HCT116 (cell line): ENCODE results near the gene PAK1. TPM values are rescaled to one million over a fixed set of nuclear protein-coding genes. Genes with fewer than 3 reads are reported as not detected.

Source experiments
- ATAC-seq: fragments of 200-7000 bp; cut with Tn5 transposase; 2 replicates; pipeline ENCODE4 v1.9.1; 2020; ENCODE audit warnings: mild to moderate bottlenecking, moderate library complexity
- BruUV-seq: library from RNA; stranded (reverse); fragments of 400-500 nt; replicated peaks from 2 replicates; lab custom pipeline; 2021; lab: Mats Ljungman, UMichigan
- CTCF ChIA-PET: fragments of 300-600 bp; sonication (Branson Sonifier 250); formaldehyde crosslinking; loops from one replicate; lab custom pipeline; 2021; ENCODE audit warnings: antibody characterized with exemption; lab: Charles Lee
- POLR2A ChIA-PET: fragments of 300-600, 350-600 bp; sonication (Branson Sonifier 250); formaldehyde crosslinking; loops from one replicate; lab custom pipeline; 2021; ENCODE audit warnings: antibody characterized with exemption; lab: Charles Lee
- RAD21 ChIA-PET, 2 experiments: fragments of 300-600 bp; sonication (Branson Sonifier 250); formaldehyde crosslinking; loops; one replicate each; lab custom pipeline; 2023; ENCODE audit warnings: low total read pairs in 2 of 2; ENCODE audit not compliant: uncharacterized antibody in 2 of 2, unreplicated experiment in 2 of 2, low non-redundant PET in 1 of 2; lab: Charles Lee
- DNase-seq: peaks from one replicate; pipeline ENCODE4 v3.0.0-alpha.2; 2010; ENCODE audit warnings: low read depth, low spot score
- H2AFZ ChIP-seq: fragments of 200-600 bp; shearing (Covaris generic), sonication (generic); 2 replicates; pipeline ENCODE4 v1.6.1; 2017; ENCODE audit warnings: low read depth, mixed run types, mixed read lengths, antibody characterized with exemption, low read length; ENCODE audit not compliant: poor library complexity, severe bottlenecking
- H3K27ac ChIP-seq: 2 replicates; pipeline ENCODE4 v1.5.1; 2012; ENCODE audit warnings: low read depth, low read length
- H3K27me3 ChIP-seq: fragments of 200-600 bp; sonication (generic); 2 replicates; pipeline ENCODE4 v1.6.1; 2016; ENCODE audit warnings: mixed run types, low read length, mixed read lengths; ENCODE audit not compliant: insufficient read depth
- H3K36me3 ChIP-seq, 2 experiments: fragments of 200-500 bp in 1 of 2; fragments of 200-600 bp in 1 of 2; sonication (Bioruptor generic) in 1 of 2; sonication (generic) in 1 of 2; 2 replicates each; pipeline versions ENCODE4 v1.5.1 to v1.6.1; 2014 to 2016; ENCODE audit warnings: low read length in 2 of 2, inconsistent platforms in 1 of 2, mixed read lengths in 1 of 2, mixed run types in 1 of 2; ENCODE audit not compliant: insufficient read depth in 2 of 2, control insufficient read depth in 1 of 2
- H3K4me1 ChIP-seq, 2 experiments: fragments of 200-600 bp in 1 of 2; sonication (generic) in 1 of 2; 2 replicates each; pipeline versions ENCODE4 v1.5.1 to v1.6.1; 2012 to 2017; ENCODE audit warnings: low read length in 2 of 2, inconsistent platforms in 1 of 2, mild to moderate bottlenecking in 1 of 2, mixed read lengths in 1 of 2, mixed run types in 1 of 2, moderate library complexity in 1 of 2; ENCODE audit not compliant: insufficient read depth in 2 of 2, control insufficient read depth in 1 of 2
- H3K4me2 ChIP-seq: fragments of 200-600 bp; sonication (generic); 2 replicates; pipeline ENCODE4 v1.6.1; 2017; ENCODE audit warnings: mixed run types, low read length, mixed read lengths
- H3K4me3 ChIP-seq, 2 experiments: fragments of 200-600 bp in 1 of 2; sonication (generic) in 1 of 2; replicated peaks in 1 of 2; 2 replicates each; pipeline ENCODE4 v1.5.1; 2011 to 2016; ENCODE audit warnings: low read length in 2 of 2, control low read depth in 1 of 2, low read depth in 1 of 2, mild to moderate bottlenecking in 1 of 2, mixed read lengths in 1 of 2, mixed run types in 1 of 2
- H3K79me2 ChIP-seq: fragments of 200-600 bp; sonication (generic); 2 replicates; pipeline ENCODE4 v1.6.1; 2017; ENCODE audit warnings: mild to moderate bottlenecking, mixed run types, low read length, moderate library complexity, mixed read lengths; ENCODE audit not compliant: insufficient read depth
- H3K9ac ChIP-seq: fragments of 200-600 bp; sonication (generic); 2 replicates; pipeline ENCODE4 v1.6.1; 2016; ENCODE audit warnings: low read length, mixed read lengths
- H3K9me2 ChIP-seq: fragments of 200-600 bp; sonication (generic), shearing (Covaris generic); 2 replicates; pipeline ENCODE4 v1.6.1; 2017; ENCODE audit warnings: mixed run types, mild to moderate bottlenecking, moderate library complexity; ENCODE audit not compliant: insufficient read depth
- H3K9me3 ChIP-seq, 2 experiments: fragments of 200-500 bp in 1 of 2; fragments of 200-600 bp in 1 of 2; sonication (Bioruptor generic) in 1 of 2; sonication (generic) in 1 of 2; 2 replicates each; pipeline ENCODE4 v1.6.1; 2014 to 2017; ENCODE audit warnings: low read length in 2 of 2, mixed read lengths in 2 of 2, inconsistent platforms in 1 of 2, low read depth in 1 of 2, mild to moderate bottlenecking in 1 of 2, mixed run types in 1 of 2, moderate library complexity in 1 of 2; ENCODE audit not compliant: control insufficient read depth in 1 of 2, insufficient read depth in 1 of 2
- H4K20me1 ChIP-seq: fragments of 200-600 bp; sonication (generic), shearing (Covaris generic); 2 replicates; pipeline ENCODE4 v1.6.1; 2017; ENCODE audit warnings: mixed run types, mild to moderate bottlenecking, moderate library complexity; ENCODE audit not compliant: insufficient read depth
- ATF3 ChIP-seq: IDR thresholded peaks from 2 replicates; pipeline ENCODE4 v1.6.1; 2012
- CBX3 ChIP-seq: IDR thresholded peaks from 2 replicates; pipeline ENCODE4 v1.6.1; 2012; ENCODE audit warnings: low read depth
- CTCF ChIP-seq, 3 experiments: fragments of 200-600 bp in 1 of 3; sonication (generic) in 1 of 3; IDR thresholded peaks in 2 of 3; conservative IDR thresholded peaks in 1 of 3; 2 replicates each; pipeline ENCODE4 v1.5.1; 2012 to 2017; ENCODE audit warnings: low read depth in 2 of 3, low read length in 2 of 3, antibody characterized with exemption in 1 of 3, borderline replicate concordance in 1 of 3, control low read depth in 1 of 3, mild to moderate bottlenecking in 1 of 3, mixed read lengths in 1 of 3, mixed run types in 1 of 3, moderate library complexity in 1 of 3; ENCODE audit not compliant: insufficient read depth in 1 of 3
- EGR1 ChIP-seq: IDR thresholded peaks from 2 replicates; pipeline ENCODE4 v1.6.1; 2012; ENCODE audit warnings: low read depth
- ELF1 ChIP-seq: IDR thresholded peaks from 2 replicates; pipeline ENCODE4 v1.6.1; 2012; ENCODE audit warnings: low read depth, borderline replicate concordance
- EZH2 ChIP-seq: fragments of 200-600 bp; sonication (generic); IDR thresholded peaks from 2 replicates; pipeline ENCODE4 v1.6.1; 2017; ENCODE audit warnings: antibody characterized with exemption, mixed run types
- EZH2phosphoT487 ChIP-seq: fragments of 200-600 bp; IDR thresholded peaks from 2 replicates; pipeline ENCODE4 v1.6.1; 2018; ENCODE audit warnings: antibody characterized with exemption, borderline replicate concordance
- FOSL1 ChIP-seq: IDR thresholded peaks from 2 replicates; pipeline ENCODE4 v1.6.1; 2012; ENCODE audit warnings: low read depth
- JUND ChIP-seq: IDR thresholded peaks from 2 replicates; pipeline ENCODE4 v1.6.1; 2012
- MAX ChIP-seq: IDR thresholded peaks from 2 replicates; pipeline ENCODE4 v1.6.1; 2012
- POLR2AphosphoS5 ChIP-seq: IDR thresholded peaks from 2 replicates; pipeline ENCODE4 v1.6.1; 2011; ENCODE audit warnings: mild to moderate bottlenecking, low read depth, low read length, moderate library complexity
- REST ChIP-seq: IDR thresholded peaks from 2 replicates; pipeline ENCODE4 v1.6.1; 2012; ENCODE audit warnings: low read depth
- SIN3A ChIP-seq: IDR thresholded peaks from 2 replicates; pipeline ENCODE4 v1.6.1; 2012; ENCODE audit warnings: low read depth
- SP1 ChIP-seq: IDR thresholded peaks from 2 replicates; pipeline ENCODE4 v1.6.1; 2012; ENCODE audit warnings: low read depth
- SRF ChIP-seq: IDR thresholded peaks from 2 replicates; pipeline ENCODE4 v1.6.1; 2012; ENCODE audit warnings: low read depth
- ZNF274 ChIP-seq: fragments of 200-500 bp; sonication (Bioruptor generic); IDR thresholded peaks from 2 replicates; pipeline ENCODE4 v1.6.1; 2014; ENCODE audit warnings: mild to moderate bottlenecking, low read depth, low read length, inconsistent platforms
- intact Hi-C: fragments of 100-400 bp; cut with micrococcal nuclease; formaldehyde crosslinking; loops from 2 replicates; pipeline ENCODE4 v1.10.0; 2022
- total RNA-seq: library from RNA; stranded (reverse); gene quantifications from one replicate; pipeline ENCODE4 v1.2.1, GENCODE V29; 2021; ENCODE audit not compliant: unreplicated experiment
- TF ChIP-seq, protein P1 (sequence below): IDR thresholded peaks from 2 replicates; pipeline ENCODE4 v1.6.1; 2011; ENCODE audit warnings: mild to moderate bottlenecking, low read length, moderate library complexity; ENCODE audit not compliant: insufficient replicate concordance; ENCODE audit errors: extremely low read depth

PAK1 gene
- total RNA-seq, 1 experiment from 2014 or later: 56.1 TPM

DNA sequence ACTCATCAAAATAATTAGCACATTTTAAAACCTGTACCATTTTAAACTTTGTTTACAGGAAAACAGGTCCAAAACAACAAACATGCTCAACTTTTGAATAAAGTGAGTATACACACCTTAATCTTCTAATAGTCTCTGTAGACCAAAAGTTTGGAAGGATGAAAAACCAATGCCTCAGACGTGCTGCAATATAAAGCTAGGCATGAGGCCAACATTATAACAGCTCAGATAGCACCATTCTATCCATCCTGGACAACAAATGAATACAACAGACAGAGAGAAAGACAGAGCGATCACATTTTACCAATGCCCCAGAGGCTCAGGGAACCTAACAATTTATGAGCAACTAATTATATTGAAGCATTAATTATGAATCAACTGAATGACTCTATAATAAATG, 77.0 kb downstream of the PAK1 start:
- Histone ChIP-seq H2AFZ (no peak overlapping the region), H3K79me2 (peaks cover 50% of the 10 kb centered on the region), H3K36me3 (no peaks in the 10 kb centered on the region), H4K20me1 (no peaks in the 10 kb centered on the region), H3K4me3 (no peak overlapping the region), H3K27me3 (no peaks in the 10 kb centered on the region), H3K4me2 (no peak overlapping the region), H3K4me1 (0 out of 4 replicates have a peak, but pooled peaks cover 0 to under 1% of the 10 kb centered on the region in 2 experiments), H3K9me3 (no peaks in the 10 kb centered on the region), H3K9ac (no peak overlapping the region), H3K27ac (no peak overlapping the region), H3K9me2 (no peaks in the 10 kb centered on the region)
- POLR2A ChIA-PET: no interaction called here
- CTCF ChIA-PET: no interaction called here
- no peak for TF ChIP-seq ELF1
- TF ChIP-seq, protein P1, sequence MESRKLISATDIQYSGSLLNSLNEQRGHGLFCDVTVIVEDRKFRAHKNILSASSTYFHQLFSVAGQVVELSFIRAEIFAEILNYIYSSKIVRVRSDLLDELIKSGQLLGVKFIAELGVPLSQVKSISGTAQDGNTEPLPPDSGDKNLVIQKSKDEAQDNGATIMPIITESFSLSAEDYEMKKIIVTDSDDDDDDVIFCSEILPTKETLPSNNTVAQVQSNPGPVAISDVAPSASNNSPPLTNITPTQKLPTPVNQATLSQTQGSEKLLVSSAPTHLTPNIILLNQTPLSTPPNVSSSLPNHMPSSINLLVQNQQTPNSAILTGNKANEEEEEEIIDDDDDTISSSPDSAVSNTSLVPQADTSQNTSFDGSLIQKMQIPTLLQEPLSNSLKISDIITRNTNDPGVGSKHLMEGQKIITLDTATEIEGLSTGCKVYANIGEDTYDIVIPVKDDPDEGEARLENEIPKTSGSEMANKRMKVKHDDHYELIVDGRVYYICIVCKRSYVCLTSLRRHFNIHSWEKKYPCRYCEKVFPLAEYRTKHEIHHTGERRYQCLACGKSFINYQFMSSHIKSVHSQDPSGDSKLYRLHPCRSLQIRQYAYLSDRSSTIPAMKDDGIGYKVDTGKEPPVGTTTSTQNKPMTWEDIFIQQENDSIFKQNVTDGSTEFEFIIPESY: no peak
- no peak for TF ChIP-seq POLR2AphosphoS5
- TF ChIP-seq CTCF (IDR thresholded peaks at IDR 0.05 in 2 of 3, conservative IDR thresholded peaks at IDR 0.05 in 1 of 3; ENCODE audit: borderline replicate concordance in 1 of 3, insufficient read depth in 1 of 3, low read depth in 2 of 3, low read length in 2 of 3): no peak
- TF ChIP-seq REST: no peak
- TF ChIP-seq CBX3: no peak
- no peak for TF ChIP-seq SIN3A
- TF ChIP-seq SP1: no peak
- TF ChIP-seq EZH2: no peak
- no peak for TF ChIP-seq EGR1
- TF ChIP-seq EZH2phosphoT487: no peak
- TF ChIP-seq ZNF274: no peak
- TF ChIP-seq SRF: no peak
- no peak for TF ChIP-seq ATF3
- no peak for TF ChIP-seq MAX
- no peak for TF ChIP-seq JUND
- no peak for TF ChIP-seq FOSL1
- RAD21 ChIA-PET: no interaction called here
- intact Hi-C loops: no loop called here
- DNase-seq (no peak), ATAC-seq (no peak)
- no TSS peak for BruUV-seq
